Stimulated activated naive B cell treated with anti-CD40 and anti-IgM and Interleukin-4, amounts not matched to agents 10 μg/mL and 1 μg/mL and 100 μg/mL, for 72 hours (primary cell): ENCODE data around the gene MCOLN2.
"Not testable (repeated sequence)": the region's sequence is repeated elsewhere in the genome, so short reads cannot be mapped to it uniquely, and the experiment has no call there.

Experiments
- ATAC-seq, 2 donors: fragments of 150-1000 bp; cut with Tn5 transposase; replicated peaks; 2 replicates each; pipeline ENCODE4 v1.10.0; 2021; ENCODE audit warnings: moderate library complexity in 1 of 2
- DNase-seq: peaks from one replicate; pipeline ENCODE4 v3.0.0; 2021
- H3K27ac Mint-ChIP-seq: one replicate; pipeline ENCODE4 v1.8.0; 2022; ENCODE audit warnings: mild to moderate bottlenecking, mixed read lengths
- H3K27me3 Mint-ChIP-seq, 2 donors: one replicate each; pipeline ENCODE4 v1.8.0; 2022; ENCODE audit warnings: mixed read lengths in 2 of 2
- H3K36me3 Mint-ChIP-seq, 2 donors: one replicate each; pipeline ENCODE4 v1.8.0; 2022; ENCODE audit warnings: mixed read lengths in 2 of 2, mild to moderate bottlenecking in 1 of 2
- H3K4me1 Mint-ChIP-seq, 2 donors: one replicate each; pipeline ENCODE4 v1.8.0; 2022; ENCODE audit warnings: mixed read lengths in 2 of 2, mild to moderate bottlenecking in 1 of 2
- H3K4me3 Mint-ChIP-seq, 2 donors: one replicate each; pipeline ENCODE4 v1.8.0; 2022; ENCODE audit warnings: mild to moderate bottlenecking in 2 of 2, mixed read lengths in 2 of 2, moderate library complexity in 1 of 2
- H3K9me3 Mint-ChIP-seq, 2 donors: one replicate each; pipeline ENCODE4 v1.8.0; 2022; ENCODE audit warnings: mixed read lengths in 2 of 2, mild to moderate bottlenecking in 1 of 2

The MCOLN2 gene

GRCh38 chr1:84998642-84999280, 1.8 kb upstream of the MCOLN2 start:
- H3K36me3 Mint-ChIP-seq = peaks cover 24 to 25% of the 10 kb centered on the region in 2 donors

GRCh38 chr1:84997667-84998600, 1.0 kb upstream of the MCOLN2 start:
- H3K36me3 Mint-ChIP-seq = peaks cover 21 to 23% of the 10 kb centered on the region in 2 donors
- DNase-seq = peak; percentile 19
- peak; percentile 8 to 13 for ATAC-seq
- peaks cover 0 to 4% of the 10 kb centered on the region in 2 donors for H3K9me3 Mint-ChIP-seq
- peak overlapping the region; percentile 87 for H3K4me3 Mint-ChIP-seq
- H3K27me3 Mint-ChIP-seq = peaks cover 3% of the 10 kb centered on the region in 2 donors
- H3K27ac Mint-ChIP-seq = peak overlapping the region; percentile 87
- peaks cover 23 to 49% of the 10 kb centered on the region in 2 donors for H3K4me1 Mint-ChIP-seq

More at GRCh38 chr1:84998642-84999280, 1.8 kb upstream of the MCOLN2 start:
- H3K4me1 Mint-ChIP-seq = peaks cover 19 to 48% of the 10 kb centered on the region in 2 donors
- no peak overlapping the region for H3K27ac Mint-ChIP-seq
- DNase-seq (peak; percentile 22), ATAC-seq (peak in 1 of 2 donors; percentile 8)
- peaks cover 7 to 11% of the 10 kb centered on the region in 2 donors for H3K27me3 Mint-ChIP-seq
- H3K9me3 Mint-ChIP-seq = peaks cover 6 to 9% of the 10 kb centered on the region in 2 donors
- peak overlapping the region; percentile 87 for H3K4me3 Mint-ChIP-seq

GRCh38 chr1:84995484-84996334, 1.2 kb downstream of the MCOLN2 start:
- Mint-ChIP-seq H3K4me3 (peak overlapping the region; percentile 87), H3K27me3 (no peaks in the 10 kb centered on the region), H3K36me3 (peaks cover 30 to 39% of the 10 kb centered on the region in 2 donors), H3K4me1 (peaks cover 32 to 53% of the 10 kb centered on the region in 2 donors), H3K27ac (peak overlapping the region; percentile 93), H3K9me3 (peaks cover 0 to 4% of the 10 kb centered on the region in 2 donors)
- ATAC-seq (peak; percentile 41 to 56), DNase-seq (peak; percentile 61)

GRCh38 chr1:84991097-84991920, 5.6 kb downstream of the MCOLN2 start:
- peaks cover 2 to 4% of the 10 kb centered on the region in 2 donors for H3K9me3 Mint-ChIP-seq
- H3K27me3 Mint-ChIP-seq = no peaks in the 10 kb centered on the region
- H3K4me3 Mint-ChIP-seq = peak overlapping the region; percentile 80 to 82
- H3K27ac Mint-ChIP-seq = peak overlapping the region; percentile 97
- ATAC-seq (peak; percentile 48 to 71), DNase-seq (peak; percentile 53)
- H3K4me1 Mint-ChIP-seq = peaks cover 38 to 53% of the 10 kb centered on the region in 2 donors
- peaks cover 42 to 56% of the 10 kb centered on the region in 2 donors for H3K36me3 Mint-ChIP-seq

- peaks cover 53 to 67% of the 10 kb centered on the region in 2 donors for H3K36me3 Mint-ChIP-seq
- ATAC-seq = peak; percentile 77 to 86
Measured at GRCh38 chr1:84988588-84988987, 8.3 kb downstream of the MCOLN2 start.

GRCh38 chr1:84986561-84986960, 10.4 kb downstream of the MCOLN2 start:
- peak overlapping the region; percentile 67 for H3K27ac Mint-ChIP-seq
- not testable (repeated sequence) for ATAC-seq, DNase-seq, H3K9me3 Mint-ChIP-seq, H3K27me3 Mint-ChIP-seq
- H3K4me1 Mint-ChIP-seq = peaks cover 39 to 57% of the 10 kb centered on the region in 2 donors
- peaks cover 43 to 55% of the 10 kb centered on the region in 2 donors for H3K36me3 Mint-ChIP-seq
- H3K4me3 Mint-ChIP-seq = peak overlapping the region; percentile 9 to 46

More at GRCh38 chr1:84988588-84988987, 8.3 kb downstream of the MCOLN2 start:
- peak overlapping the region; percentile 59 to 70 for H3K4me3 Mint-ChIP-seq
- peak overlapping the region; percentile 37 for H3K27ac Mint-ChIP-seq
- H3K4me1 Mint-ChIP-seq = peaks cover 49 to 70% of the 10 kb centered on the region in 2 donors
- no peaks in the 10 kb centered on the region for H3K27me3 Mint-ChIP-seq
- peak; percentile 42 for DNase-seq
- peaks cover 6 to 12% of the 10 kb centered on the region in 2 donors for H3K9me3 Mint-ChIP-seq

- no peak for DNase-seq
- peaks cover 42 to 60% of the 10 kb centered on the region in 2 donors for H3K4me1 Mint-ChIP-seq
- peak in 1 of 2 donors; percentile 20 for ATAC-seq
- peaks cover 54 to 60% of the 10 kb centered on the region in 2 donors for H3K36me3 Mint-ChIP-seq
- H3K4me3 Mint-ChIP-seq = peak overlapping the region; percentile 21 to 43
- peaks cover 9 to 12% of the 10 kb centered on the region in 2 donors for H3K9me3 Mint-ChIP-seq
- peak overlapping the region; percentile 85 for H3K27ac Mint-ChIP-seq
- no peaks in the 10 kb centered on the region for H3K27me3 Mint-ChIP-seq
Measured at GRCh38 chr1:84985365-84985764, 11.5 kb downstream of the MCOLN2 start.

- no peak for ATAC-seq
- DNase-seq = no peak
- Mint-ChIP-seq H3K36me3 (peaks cover 69 to 79% of the 10 kb centered on the region in 2 donors), H3K4me1 (peaks cover 51 to 79% of the 10 kb centered on the region in 2 donors), H3K27me3 (no peaks in the 10 kb centered on the region), H3K9me3 (peaks cover 17 to 18% of the 10 kb centered on the region in 2 donors), H3K4me3 (no peak overlapping the region), H3K27ac (no peak overlapping the region)
Measured at GRCh38 chr1:84982395-84982794, 14.5 kb downstream of the MCOLN2 start.

GRCh38 chr1:84975035-84975434, 21.9 kb downstream of the MCOLN2 start:
- H3K27ac Mint-ChIP-seq = peak overlapping the region; percentile 90
- peaks cover 62 to 97% of the 10 kb centered on the region in 2 donors for H3K4me1 Mint-ChIP-seq
- H3K36me3 Mint-ChIP-seq = peaks cover 57 to 82% of the 10 kb centered on the region in 2 donors
- no peaks in the 10 kb centered on the region for H3K27me3 Mint-ChIP-seq
- peaks cover 8 to 10% of the 10 kb centered on the region in 2 donors for H3K9me3 Mint-ChIP-seq
- H3K4me3 Mint-ChIP-seq = peak overlapping the region; percentile 57 to 70
- DNase-seq (no peak), ATAC-seq (no peak)

GRCh38 chr1:84973498-84974334, 23.2 kb downstream of the MCOLN2 start:
- ATAC-seq (peak; percentile 40 to 57), DNase-seq (peak; percentile 51)
- no peaks in the 10 kb centered on the region for H3K27me3 Mint-ChIP-seq
- H3K9me3 Mint-ChIP-seq = peaks cover 0 to 4% of the 10 kb centered on the region in 2 donors
- H3K36me3 Mint-ChIP-seq = peaks cover 54 to 80% of the 10 kb centered on the region in 2 donors
- H3K4me3 Mint-ChIP-seq = peak overlapping the region; percentile 57 to 70
- H3K4me1 Mint-ChIP-seq = peaks cover 61 to 97% of the 10 kb centered on the region in 2 donors
- H3K27ac Mint-ChIP-seq = peak overlapping the region; percentile 89

- Mint-ChIP-seq H3K4me3 (peak overlapping the region; percentile 72 to 82), H3K27me3 (no peaks in the 10 kb centered on the region), H3K36me3 (peaks cover 59 to 80% of the 10 kb centered on the region in 2 donors), H3K4me1 (peaks cover 58 to 94% of the 10 kb centered on the region in 2 donors), H3K27ac (peak overlapping the region; percentile 43), H3K9me3 (peaks cover 0 to 4% of the 10 kb centered on the region in 2 donors)
- ATAC-seq (peak in 1 of 2 donors; percentile 24), DNase-seq (no peak)
Measured at GRCh38 chr1:84972377-84972987, 24.4 kb downstream of the MCOLN2 start.

GRCh38 chr1:84971957-84972356, 25.0 kb downstream of the MCOLN2 start:
- Mint-ChIP-seq H3K27ac (peak overlapping the region; percentile 43), H3K4me1 (peaks cover 54 to 88% of the 10 kb centered on the region in 2 donors), H3K4me3 (peak overlapping the region; percentile 72 to 82), H3K27me3 (no peaks in the 10 kb centered on the region), H3K36me3 (peaks cover 55 to 77% of the 10 kb centered on the region in 2 donors), H3K9me3 (no peaks in the 10 kb centered on the region)
- no peak for DNase-seq
- ATAC-seq = peak; percentile 48 to 49
